HG03066 (cell line): ENCODE data around the gene DCAF8.

Source experiments
- ATAC-seq: cut with Tn5 transposase; IDR thresholded peaks from one replicate; pipeline ENCODE4 v1.9.1; 2021; ENCODE audit warnings: low read depth; ENCODE audit not compliant: unreplicated experiment

The DCAF8 gene

GRCh38 chr1:160227561-160227960, 34.8 kb downstream of the DCAF8 start:
- no peak for ATAC-seq

- ATAC-seq = no peak
Observed at GRCh38 chr1:160227034-160227433, 35.3 kb downstream of the DCAF8 start.

GRCh38 chr1:160226623-160227022, 35.7 kb downstream of the DCAF8 start:
- no peak for ATAC-seq

- no peak for ATAC-seq
Observed at GRCh38 chr1:160225345-160225744, 37.0 kb downstream of the DCAF8 start.

- no peak for ATAC-seq
Observed at GRCh38 chr1:160224606-160225005, 37.7 kb downstream of the DCAF8 start.

DNA sequence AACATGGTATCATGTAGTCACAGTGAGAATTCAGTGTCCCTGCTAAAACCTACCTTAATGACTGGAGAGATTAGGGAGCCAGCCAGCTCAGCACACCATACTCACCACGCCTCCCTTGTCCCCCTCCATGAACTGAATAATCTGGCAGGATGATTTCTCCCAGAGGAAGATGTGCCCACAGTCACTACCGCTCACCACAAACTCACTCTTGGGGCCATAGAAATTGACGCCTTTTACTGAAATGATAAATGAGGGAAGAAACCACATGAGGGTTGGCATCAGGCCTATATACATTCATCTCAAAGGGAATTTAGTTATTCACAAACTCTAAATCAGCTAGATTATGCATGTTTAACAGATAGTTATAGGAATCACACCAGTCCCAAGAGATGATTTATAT, 39.8 kb downstream of the DCAF8 start:
- ATAC-seq = no peak

GRCh38 chr1:160221089-160221488, 41.3 kb downstream of the DCAF8 start:
- ATAC-seq = no peak

- no peak for ATAC-seq
Observed at GRCh38 chr1:160220301-160220700, 42.0 kb downstream of the DCAF8 start.

GRCh38 chr1:160219062-160219929, 43.1 kb downstream of the DCAF8 start:
- no peak for ATAC-seq

GRCh38 chr1:160217481-160218051, 44.8 kb downstream of the DCAF8 start:
- ATAC-seq = no peak

- ATAC-seq = no peak
Observed at GRCh38 chr1:160216301-160216700, 46.0 kb downstream of the DCAF8 start.

DNA sequence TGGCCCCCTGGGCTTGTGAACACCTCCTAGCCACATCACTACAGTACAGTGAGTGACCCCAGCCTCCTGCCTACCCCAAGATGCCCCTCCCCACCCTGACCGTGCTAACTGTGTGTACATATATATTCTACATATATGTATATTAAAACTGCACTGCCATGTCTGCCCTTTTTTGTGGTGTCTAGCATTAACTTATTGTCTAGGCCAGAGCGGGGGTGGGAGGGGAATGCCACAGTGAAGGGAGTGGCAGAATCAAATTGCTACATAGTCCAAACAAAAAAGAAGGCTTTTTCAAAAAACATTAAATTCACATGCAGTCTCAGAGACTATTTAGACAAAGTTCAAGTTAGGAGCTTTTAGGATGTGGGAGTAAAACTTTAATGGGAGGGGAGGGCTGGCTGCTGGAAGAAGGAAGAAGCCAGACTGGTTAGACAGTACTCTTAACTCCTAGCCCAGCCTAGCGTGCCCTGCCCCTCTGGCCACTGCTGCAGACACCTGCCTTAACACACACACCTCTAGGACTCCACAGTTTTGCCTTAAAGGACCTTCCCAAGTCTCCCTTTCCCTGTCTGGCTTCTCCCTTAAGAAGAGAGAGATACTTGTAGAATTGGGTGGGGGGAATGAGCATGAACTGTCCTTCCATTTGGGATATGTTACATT, 47.7 kb downstream of the DCAF8 start:
- no peak for ATAC-seq

DNA sequence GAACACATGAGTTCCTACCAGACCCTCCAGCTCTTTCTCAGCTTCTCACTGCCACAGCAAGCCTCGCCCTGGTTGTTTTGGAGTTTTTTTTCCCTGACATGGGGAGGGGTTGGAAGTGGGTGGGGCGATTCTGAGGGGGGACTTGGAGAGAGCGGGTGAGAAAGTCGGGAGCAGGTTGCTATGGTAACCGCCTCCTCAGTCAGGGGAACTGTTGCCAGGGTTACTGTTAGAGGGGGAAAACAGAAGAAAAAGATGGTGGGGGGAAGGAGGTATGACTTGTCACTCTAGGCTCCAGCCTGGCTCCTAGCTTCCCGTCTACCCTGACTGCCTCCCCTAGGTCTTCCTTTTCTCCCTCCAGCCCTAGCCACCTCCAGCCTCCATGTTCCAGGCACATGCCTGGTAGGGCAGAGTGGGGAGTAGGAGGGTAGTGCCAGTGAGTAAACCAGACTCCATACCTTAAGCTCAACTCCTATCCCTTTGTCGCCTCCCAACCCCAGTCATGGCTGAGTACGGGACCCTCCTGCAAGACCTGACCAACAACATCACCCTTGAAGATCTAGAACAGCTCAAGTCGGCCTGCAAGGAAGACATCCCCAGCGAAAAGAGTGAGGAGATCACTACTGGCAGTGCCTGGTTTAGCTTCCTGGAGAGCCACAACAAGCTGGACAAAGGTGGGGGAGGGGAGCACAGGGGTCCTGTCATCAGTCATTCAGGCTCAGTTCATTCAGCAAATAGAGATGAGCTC, 51.1 kb downstream of the DCAF8 start:
- no peak for ATAC-seq

GRCh38 chr1:160210561-160210960, 51.8 kb downstream of the DCAF8 start:
- no peak for ATAC-seq

DNA sequence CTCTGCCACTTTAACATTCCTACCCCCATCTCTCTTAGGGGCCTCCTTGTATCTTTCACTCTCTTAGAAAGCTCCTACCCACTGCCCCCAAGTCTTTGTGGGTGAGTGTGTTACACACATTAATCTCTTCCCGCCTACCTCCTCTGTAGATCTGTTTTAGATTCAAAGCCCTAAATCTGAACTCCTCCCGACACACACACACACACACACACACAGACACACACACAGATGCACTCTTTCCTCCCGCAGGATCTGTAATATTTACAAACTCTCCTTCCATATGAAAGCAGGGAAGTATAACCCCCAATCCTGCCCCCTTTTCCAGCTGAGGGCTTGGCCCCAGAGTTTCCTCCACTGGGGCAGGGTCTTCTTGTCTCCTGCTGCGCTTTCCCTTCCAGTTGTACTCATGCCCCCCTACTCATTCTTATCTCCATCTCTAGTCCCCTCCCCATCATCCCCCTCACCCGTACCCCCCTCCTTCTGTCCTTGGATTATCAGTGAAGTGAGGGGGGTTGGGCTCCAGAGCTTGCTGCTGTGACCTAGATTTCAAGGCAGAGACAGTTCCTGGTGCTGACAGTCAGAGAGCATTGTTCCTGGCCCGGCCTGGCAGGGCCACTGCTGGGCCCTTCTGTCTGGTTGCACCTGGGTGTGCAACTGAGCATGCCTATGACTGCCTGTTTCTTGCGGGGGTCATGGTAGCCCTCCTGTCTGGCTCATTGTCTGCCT, 52.9 kb downstream of the DCAF8 start:
- no peak for ATAC-seq

GRCh38 chr1:160208557-160209320, 53.6 kb downstream of the DCAF8 start:
- ATAC-seq = no peak

- ATAC-seq = no peak
Observed at GRCh38 chr1:160207771-160208556, 54.4 kb downstream of the DCAF8 start.

DNA sequence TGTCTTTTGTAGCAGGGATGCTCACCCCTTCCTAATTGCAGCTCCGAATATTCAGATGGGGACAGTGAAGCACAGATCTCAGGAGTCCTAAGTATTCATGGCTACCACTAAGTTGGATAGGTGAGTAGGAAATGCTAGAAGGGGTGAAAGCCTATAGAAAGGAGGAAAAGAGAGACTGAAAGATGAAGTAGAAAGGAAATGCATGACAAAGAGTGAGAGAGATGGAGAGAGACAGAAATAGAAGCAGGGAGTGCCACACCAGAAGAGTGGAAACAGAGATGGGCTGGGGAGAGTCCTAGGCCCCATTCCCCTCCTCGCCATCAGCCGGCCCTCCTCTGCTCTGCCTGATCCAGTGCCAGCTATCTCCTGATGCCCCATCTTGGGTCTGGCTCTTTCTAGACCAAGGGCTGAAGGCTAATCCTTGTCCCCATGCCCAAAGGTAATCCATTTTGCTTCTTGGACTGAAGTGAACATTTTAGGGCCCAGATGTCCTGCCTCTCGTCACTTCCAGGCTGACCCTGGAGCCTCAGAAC, 55.2 kb downstream of the DCAF8 start:
- no peak for ATAC-seq
